Heart right ventricle (tissue), 16 donors: ENCODE measurements around the gene GNG12. TPM values are rescaled to one million over a fixed set of nuclear protein-coding genes. Genes with fewer than 3 reads are reported as not detected.
A peak's percentile ranks its signal among the peaks of the same experiment; 100 is the strongest.

Source experiments
- ATAC-seq, 8 donors: fragments of 200-7000 bp; cut with Tn5 transposase; one replicate each; pipeline ENCODE4 v1.9.1; 2020; ENCODE audit warnings: mild to moderate bottlenecking in 8 of 8, moderate library complexity in 8 of 8, moderate number of reproducible peaks in 1 of 8
- DNase-seq, 2 donors: peaks; one replicate each; pipeline ENCODE4 v3.0.0-alpha.2; 2020
- H3K27ac ChIP-seq, 10 donors: fragments of 200-600 bp; sonication (generic) in 2 of 10; one replicate each; pipeline versions ENCODE4 v1.5.0 to v1.8.0; 2020 to 2022; ENCODE audit warnings: mild to moderate bottlenecking in 3 of 10
- H3K27me3 ChIP-seq, 7 donors: fragments of 200-600 bp; one replicate each; pipeline ENCODE4 v1.8.0; 2021 to 2022; ENCODE audit warnings: mild to moderate bottlenecking in 2 of 7
- H3K36me3 ChIP-seq, 9 donors: fragments of 200-600 bp; sonication (generic) in 1 of 9; one replicate each; pipeline versions ENCODE4 v1.5.0 to v1.8.0; 2020 to 2022; ENCODE audit warnings: mild to moderate bottlenecking in 2 of 9
- H3K4me1 ChIP-seq, 9 donors: fragments of 200-600 bp; sonication (generic) in 1 of 9; one replicate each; pipeline versions ENCODE4 v1.5.0 to v1.8.0; 2020 to 2022; ENCODE audit warnings: mild to moderate bottlenecking in 4 of 9
- H3K4me3 ChIP-seq, 10 donors: fragments of 200-600 bp; sonication (generic) in 2 of 10; one replicate each; pipeline versions ENCODE4 v1.5.0 to v1.8.0; 2020 to 2022; ENCODE audit warnings: mild to moderate bottlenecking in 7 of 10, moderate library complexity in 2 of 10
- H3K9me3 ChIP-seq, 11 donors: fragments of 200-600 bp in 10 of 11; sonication (generic) in 2 of 11; one replicate each; pipeline versions ENCODE4 v1.5.0 to v1.8.0; 2013 to 2022; ENCODE audit warnings: mild to moderate bottlenecking in 2 of 11, control low read depth in 1 of 11, moderate library complexity in 1 of 11
- WGBS, 2 donors: extraction: QIAGEN DNeasy Blood & Tissue Kit; methylation state at CpG; one replicate each; pipeline ENCODE4 v1.1.7; 2013; ENCODE audit warnings: inconsistent platforms in 1 of 2; 5-methylcytosine and 5-hydroxymethylcytosine counted together
- intact Hi-C, 10 donors: fragments of 100-400 bp; cut with DNase I; formaldehyde crosslinking; loops; one replicate each; pipeline versions ENCODE4 v1.11.1 to v1.14.2; 2022
- polyA plus RNA-seq, 2 donors: library from polyadenylated mRNA; stranded (reverse); fragments of 200-250 nt; gene quantifications; one replicate each; pipeline ENCODE4 v1.2.3, GENCODE V29; 2013
- total RNA-seq, 10 donors: library from RNA; stranded (reverse); fragmentation: NEBNext Ultra II Directional in 3 of 10; extraction: Animal tissue kit (Norgen Biotek cat#: 25700) in 3 of 10; gene quantifications; one replicate each; pipeline versions ENCODE4 v1.2.1 to v1.2.4, GENCODE V29; 2021 to 2023
- TF ChIP-seq, protein P1 (sequence below), 9 donors: fragments of 200-600 bp; sonication (generic) in 2 of 9; IDR thresholded peaks; one replicate each; pipeline versions ENCODE4 v1.5.0 to v1.8.0; 2021 to 2022; ENCODE audit warnings: antibody characterized with exemption in 9 of 9, mild to moderate bottlenecking in 5 of 9, moderate library complexity in 1 of 9
- donor health status: Arrhythmogenic right ventricular cardiomyopathy.
- donor health status: ischemic (EF 13 %, LVEDD 7.1; RV severe dilation, severe dysfunction).
- donor health status: healthy with polysubstance abuse.
- donor health status: DM: no; HTN: yes; CAD: no.
- donor health status: DM: no; HTN: no; CAD: no.
- donor health status: ischemic (EF 25% LVEDD 6.9; RV normal size, moderate dysfunction).
- donor health status: ischemic (EF 25% LVEDD 5.7; RV mildly dilated, moderate dysfunction).
- donor health status: healthy.
- donor health status: DM: yes; HTN: yes; CAD: no.
- donor health status: Ischemic cardiomyopathy.
- donor health status: ischemic (EF 35%, LVEDD 5.7; RV mildly dilated, moderate dysfunction).
- donor health status: nonischemic (EF 11% LVEDD 7.7; RV severe dilation, severe dysfunction).
- donor health status: DM: yes; HTN: yes; CAD: no.
- donor health status: PGD.
- donor health status: ischemic (EF 29% LVEDD 5.4; RV normal size, mild dysfunction).
- donor health status: nonischemic (EF 23%, LVEDD 6.1; RV moderate dilation, normal function).

The GNG12 gene
- total and polyA plus RNA-seq, 12 donors, result 8.5 to 49.4 (median 34.5) TPM

DNA sequence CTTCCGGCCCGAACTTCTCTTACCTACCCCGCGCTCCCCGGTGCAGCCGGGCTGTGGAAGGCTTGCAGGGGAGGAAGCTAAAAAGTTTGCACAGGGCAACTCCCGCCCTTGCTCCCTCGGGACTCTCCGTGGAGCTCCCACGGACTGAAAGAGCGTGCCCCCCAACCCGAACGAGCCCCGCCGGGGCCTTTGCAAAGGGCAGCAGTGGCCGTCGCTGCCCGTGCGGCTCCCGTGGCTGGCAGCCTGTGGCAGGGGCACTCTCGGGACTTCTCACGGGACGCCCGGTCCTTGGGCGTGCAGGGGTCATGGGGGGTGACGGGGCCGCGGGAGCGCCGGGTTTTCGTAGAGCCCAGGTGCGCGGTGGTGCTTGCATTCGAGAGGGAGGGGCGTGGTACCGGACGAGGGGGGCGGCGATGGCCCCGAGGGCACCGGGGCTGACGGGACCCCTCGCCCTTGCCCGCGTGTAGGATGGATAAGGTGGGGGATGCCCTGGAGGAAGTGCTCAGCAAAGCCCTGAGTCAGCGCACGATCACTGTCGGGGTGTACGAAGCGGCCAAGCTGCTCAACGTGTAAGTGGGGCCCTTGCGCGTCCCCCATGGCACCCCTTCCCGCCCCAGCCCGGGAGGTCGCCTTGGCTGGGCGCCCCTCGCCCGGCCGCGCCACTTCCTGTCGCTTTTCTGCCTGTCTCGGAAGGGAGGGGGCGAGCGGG lies 147.6 kb downstream of the GNG12 start:
- Histone ChIP-seq H3K4me1 (peaks cover 2 to 52% (median 35%) of the 10 kb centered on the region in 9 donors), H3K9me3 (no peaks in the 10 kb centered on the region), H3K27ac (peak overlapping the region; percentile 94 to 100 (median 98)), H3K27me3 (no peaks in the 10 kb centered on the region), H3K36me3 (peaks cover 0 to 39% (median 18%) of the 10 kb centered on the region in 9 donors), H3K4me3 (peak overlapping the region; percentile 59 to 97 (median 90))
- intact Hi-C loops, result loop anchor here (1.0 to 10.0 kb wide), 18 partner anchors 37 to 153 kb away; partner anchors contain the start of gene GNG12 (in 1 of the 10)
- TF ChIP-seq, protein P1, sequence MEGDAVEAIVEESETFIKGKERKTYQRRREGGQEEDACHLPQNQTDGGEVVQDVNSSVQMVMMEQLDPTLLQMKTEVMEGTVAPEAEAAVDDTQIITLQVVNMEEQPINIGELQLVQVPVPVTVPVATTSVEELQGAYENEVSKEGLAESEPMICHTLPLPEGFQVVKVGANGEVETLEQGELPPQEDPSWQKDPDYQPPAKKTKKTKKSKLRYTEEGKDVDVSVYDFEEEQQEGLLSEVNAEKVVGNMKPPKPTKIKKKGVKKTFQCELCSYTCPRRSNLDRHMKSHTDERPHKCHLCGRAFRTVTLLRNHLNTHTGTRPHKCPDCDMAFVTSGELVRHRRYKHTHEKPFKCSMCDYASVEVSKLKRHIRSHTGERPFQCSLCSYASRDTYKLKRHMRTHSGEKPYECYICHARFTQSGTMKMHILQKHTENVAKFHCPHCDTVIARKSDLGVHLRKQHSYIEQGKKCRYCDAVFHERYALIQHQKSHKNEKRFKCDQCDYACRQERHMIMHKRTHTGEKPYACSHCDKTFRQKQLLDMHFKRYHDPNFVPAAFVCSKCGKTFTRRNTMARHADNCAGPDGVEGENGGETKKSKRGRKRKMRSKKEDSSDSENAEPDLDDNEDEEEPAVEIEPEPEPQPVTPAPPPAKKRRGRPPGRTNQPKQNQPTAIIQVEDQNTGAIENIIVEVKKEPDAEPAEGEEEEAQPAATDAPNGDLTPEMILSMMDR (IDR thresholded peaks at IDR 0.05), result no peak
- 0 to 1% methylated on average over 56 to 65 of the region's 65 CpGs for WGBS, 2 donors
- DNase-seq, result peak; percentile 44 to 58
- peak; percentile 3 to 68 (median 20) for ATAC-seq

DNA sequence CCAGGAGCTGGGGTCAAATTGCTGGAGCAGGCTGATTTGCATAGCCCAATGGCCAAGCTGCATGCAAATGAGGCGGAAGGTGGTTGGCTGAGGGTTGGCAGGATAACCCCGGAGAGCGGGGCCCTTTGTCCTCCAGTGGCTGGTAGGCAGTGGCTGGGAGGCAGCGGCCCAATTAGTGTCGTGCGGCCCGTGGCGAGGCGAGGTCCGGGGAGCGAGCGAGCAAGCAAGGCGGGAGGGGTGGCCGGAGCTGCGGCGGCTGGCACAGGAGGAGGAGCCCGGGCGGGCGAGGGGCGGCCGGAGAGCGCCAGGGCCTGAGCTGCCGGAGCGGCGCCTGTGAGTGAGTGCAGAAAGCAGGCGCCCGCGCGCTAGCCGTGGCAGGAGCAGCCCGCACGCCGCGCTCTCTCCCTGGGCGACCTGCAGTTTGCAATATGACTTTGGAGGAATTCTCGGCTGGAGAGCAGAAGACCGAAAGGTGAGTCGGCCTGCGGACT lies 148.2 kb downstream of the GNG12 start, which contains the start of gene GADD45A:
Gene GADD45A, plus strand, starts transcription at position 135 of the 491 bp plus-strand sequence. Its CDS starts 294 bp downstream, at position 429.
- Histone ChIP-seq H3K27ac (peak within 1 kb of the TSS; percentile 94 to 100 (median 98)), H3K27me3 (no peaks in the 10 kb centered on the region), H3K9me3 (no peaks in the 10 kb centered on the region), H3K4me3 (peak within 1 kb of the TSS; percentile 59 to 97 (median 90)), H3K4me1 (peaks cover 2 to 52% (median 35%) of the 10 kb centered on the region in 9 donors), H3K36me3 (peaks cover 0 to 33% (median 18%) of the 10 kb centered on the region in 9 donors)
- TF ChIP-seq, protein P1 (IDR thresholded peaks at IDR 0.05), result peak in 1 of 9 donors; percentile 7
- peak; percentile 98 to 99 for DNase-seq
- intact Hi-C loops, result loop anchor here (1.0 to 10.0 kb wide), 13 partner anchors 37 to 153 kb away; partner anchors contain the start of gene GNG12 (in 1 of the 10)
- 0% methylated on average over 39 of the region's 39 CpGs for WGBS, 2 donors
- ATAC-seq, result peak; percentile 93 to 96 (median 94)

DNA sequence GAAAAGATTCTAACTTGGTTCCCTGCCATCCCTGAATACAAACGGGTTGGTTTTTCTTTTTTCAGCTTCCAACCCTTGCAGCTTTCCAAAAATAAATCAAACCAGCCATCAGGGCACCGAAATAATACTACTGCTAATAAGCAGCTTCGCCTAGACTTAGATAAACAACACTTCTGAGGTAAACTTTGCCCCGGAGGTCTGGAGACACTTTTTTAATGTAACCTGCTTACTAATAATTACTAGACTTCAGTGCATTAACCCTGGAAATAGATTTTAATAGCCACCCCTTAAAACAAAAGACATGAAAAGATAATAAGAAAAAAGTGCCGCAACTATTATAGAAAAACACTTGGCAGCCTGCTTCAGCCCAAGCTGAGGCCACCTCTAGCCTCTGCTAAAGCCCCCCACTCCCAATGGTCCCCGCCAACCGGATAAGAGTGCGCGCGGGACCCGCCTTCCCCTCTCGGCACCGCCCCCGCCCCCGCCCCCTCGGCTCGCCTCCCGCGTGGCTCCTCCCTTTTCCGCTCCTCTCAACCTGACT lies 148.7 kb downstream of the GNG12 start:
- Histone ChIP-seq H3K27me3 (no peaks in the 10 kb centered on the region), H3K9me3 (no peaks in the 10 kb centered on the region), H3K27ac (peak overlapping the region in 9 of 10 donors; percentile 6 to 99 (median 52)), H3K4me1 (peaks cover 2 to 52% (median 35%) of the 10 kb centered on the region in 9 donors), H3K36me3 (peaks cover 0 to 28% (median 18%) of the 10 kb centered on the region in 9 donors), H3K4me3 (peak overlapping the region in 9 of 10 donors; percentile 25 to 93 (median 89))
- DNase-seq (no peak), ATAC-seq (no peak)
- TF ChIP-seq, protein P1 (IDR thresholded peaks at IDR 0.05), result no peak
- intact Hi-C loops, result loop anchor here (1.0 to 10.0 kb wide), 14 partner anchors 37 to 152 kb away; partner anchors contain the start of gene GNG12 (in 1 of the 10)
- WGBS, 2 donors, result 1% methylated on average over 20 of the region's 20 CpGs
